Measurements from ENCODE around the gene IL1RAPL2. TPM values are rescaled to one million over a fixed set of nuclear protein-coding genes. Genes with fewer than 3 reads are reported as not detected.

The IL1RAPL2 gene
- total RNA-seq, 4 donors from 2014 or later: 0.16 TPM; not detected in 3

DNA sequence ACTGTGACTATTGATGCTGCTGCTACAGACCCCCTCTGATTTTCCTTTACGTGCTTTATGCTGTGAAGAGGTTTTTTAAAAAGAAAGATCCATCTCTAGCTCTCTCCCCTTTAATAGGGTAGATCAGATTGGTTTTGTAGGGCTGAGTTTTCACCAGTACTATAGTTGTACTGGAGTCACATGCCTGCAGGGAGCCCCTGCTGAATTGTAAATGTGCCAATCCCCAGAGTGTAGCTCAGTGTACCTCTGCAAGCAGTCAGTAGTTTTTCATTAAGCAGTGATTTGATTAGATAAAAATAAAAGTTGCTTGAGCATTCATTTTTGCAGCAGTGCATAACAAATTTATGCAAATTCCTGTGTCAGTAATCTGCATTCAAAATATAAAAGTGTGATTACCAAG is 179.2 kb downstream of the IL1RAPL2 start:
- no peak for DNase-seq
- no peak overlapping the region for H3K4me3 ChIP-seq
- no peak overlapping the region for H3K27ac ChIP-seq
- H3K27me3 ChIP-seq: no peaks in the 10 kb centered on the region
- TF ChIP-seq POLR2A (IDR thresholded peaks at IDR 0.05) (no peak), POLR2AphosphoS5 (IDR thresholded peaks at IDR 0.05) (no peak)
- TF ChIP-seq, protein P1, sequence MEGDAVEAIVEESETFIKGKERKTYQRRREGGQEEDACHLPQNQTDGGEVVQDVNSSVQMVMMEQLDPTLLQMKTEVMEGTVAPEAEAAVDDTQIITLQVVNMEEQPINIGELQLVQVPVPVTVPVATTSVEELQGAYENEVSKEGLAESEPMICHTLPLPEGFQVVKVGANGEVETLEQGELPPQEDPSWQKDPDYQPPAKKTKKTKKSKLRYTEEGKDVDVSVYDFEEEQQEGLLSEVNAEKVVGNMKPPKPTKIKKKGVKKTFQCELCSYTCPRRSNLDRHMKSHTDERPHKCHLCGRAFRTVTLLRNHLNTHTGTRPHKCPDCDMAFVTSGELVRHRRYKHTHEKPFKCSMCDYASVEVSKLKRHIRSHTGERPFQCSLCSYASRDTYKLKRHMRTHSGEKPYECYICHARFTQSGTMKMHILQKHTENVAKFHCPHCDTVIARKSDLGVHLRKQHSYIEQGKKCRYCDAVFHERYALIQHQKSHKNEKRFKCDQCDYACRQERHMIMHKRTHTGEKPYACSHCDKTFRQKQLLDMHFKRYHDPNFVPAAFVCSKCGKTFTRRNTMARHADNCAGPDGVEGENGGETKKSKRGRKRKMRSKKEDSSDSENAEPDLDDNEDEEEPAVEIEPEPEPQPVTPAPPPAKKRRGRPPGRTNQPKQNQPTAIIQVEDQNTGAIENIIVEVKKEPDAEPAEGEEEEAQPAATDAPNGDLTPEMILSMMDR (IDR thresholded peaks at IDR 0.05): no peak
- in situ Hi-C loops (cut with MboI; ENCODE audit: low pct_ligation_motif_present in 1 of 4, low pct_unique_long_range_greater_than_20kb in 1 of 4, low sequenced_read_pairs in 3 of 4) (no loop called here), intact Hi-C loops (cut with DNase I; ENCODE audit: low total_unique reads) (no loop called here)
- 53% methylated on average over 1 of the region's 1 CpG; no CpG with 5 or more reads in 1 of the 2 donors for WGBS, 2 donors (ENCODE audit: low coverage in 1 of 2)
- H3K9me3 ChIP-seq: no peaks in the 10 kb centered on the region
- H3K4me1 ChIP-seq: no peaks in the 10 kb centered on the region
- no peaks in the 10 kb centered on the region for H3K36me3 ChIP-seq

DNA sequence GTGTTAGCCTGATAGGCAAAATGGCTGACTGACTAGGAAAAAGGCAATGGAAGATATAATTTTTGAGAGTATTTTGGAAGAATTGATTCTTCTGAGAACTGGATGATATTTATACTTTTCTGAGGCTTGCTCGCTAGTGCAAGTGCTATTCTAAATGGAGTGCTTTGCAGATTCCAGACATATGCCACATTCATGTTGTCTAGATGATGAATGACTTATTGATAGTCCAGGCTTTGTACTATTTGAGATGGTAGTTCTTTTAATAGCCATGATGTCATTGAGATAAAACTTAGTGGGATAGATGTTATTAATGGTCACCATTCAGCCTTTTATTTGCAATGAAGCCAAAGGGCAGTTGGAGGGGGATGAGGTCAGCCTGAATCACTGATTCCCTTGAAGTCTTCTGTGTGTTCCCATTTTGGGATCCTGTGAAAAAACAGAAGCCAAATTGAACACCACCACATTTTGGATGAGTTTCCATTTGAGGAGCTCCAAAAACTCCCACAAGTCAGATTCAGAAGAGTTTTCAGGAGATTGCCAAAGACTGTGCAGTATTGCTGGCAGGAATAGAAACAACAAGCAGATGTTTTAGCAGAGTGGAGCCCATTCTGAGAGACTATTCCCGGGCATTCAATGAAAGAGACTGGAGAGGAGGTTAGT is 184.1 kb downstream of the IL1RAPL2 start:
- in situ Hi-C loops (cut with MboI; ENCODE audit: low pct_ligation_motif_present in 1 of 4, low pct_unique_long_range_greater_than_20kb in 1 of 4, low sequenced_read_pairs in 3 of 4) (no loop called here), intact Hi-C loops (cut with DNase I; ENCODE audit: low total_unique reads) (no loop called here)
- TF ChIP-seq POLR2A (IDR thresholded peaks at IDR 0.05): no peak
- TF ChIP-seq EP300 (IDR thresholded peaks at IDR 0.05; ENCODE audit: low read depth): no peak
- TF ChIP-seq, protein P1 (IDR thresholded peaks at IDR 0.05): no peak
- no peak for TF ChIP-seq POLR2AphosphoS5 (IDR thresholded peaks at IDR 0.05)
- H3K27me3 ChIP-seq: no peaks in the 10 kb centered on the region
- no peaks in the 10 kb centered on the region for H3K4me1 ChIP-seq
- WGBS, 2 donors (ENCODE audit: low coverage in 1 of 2): 56% methylated on average over 2 of the region's 2 CpGs; no CpG with 5 or more reads in 1 of the 2 donors
- no peak overlapping the region for H3K4me3 ChIP-seq
- H3K36me3 ChIP-seq: no peaks in the 10 kb centered on the region
- no peaks in the 10 kb centered on the region for H3K9me3 ChIP-seq
- no peak overlapping the region for H3K27ac ChIP-seq
- no peak for DNase-seq

GRCh38 chrX:104762641-104763040 is 196.6 kb downstream of the IL1RAPL2 start:
- no peak for TF ChIP-seq EP300 (IDR thresholded peaks at IDR 0.05; ENCODE audit: low read depth)
- H3K9me3 ChIP-seq: no peaks in the 10 kb centered on the region
- H3K27ac ChIP-seq: no peak overlapping the region
- in situ Hi-C loops (cut with MboI; ENCODE audit: low pct_ligation_motif_present in 1 of 4, low pct_unique_long_range_greater_than_20kb in 1 of 4, low sequenced_read_pairs in 3 of 4) (no loop called here), intact Hi-C loops (cut with DNase I; ENCODE audit: low total_unique reads) (no loop called here)
- H3K4me1 ChIP-seq: no peaks in the 10 kb centered on the region
- no peak for DNase-seq
- no peaks in the 10 kb centered on the region for H3K36me3 ChIP-seq
- H3K27me3 ChIP-seq: no peaks in the 10 kb centered on the region
- H3K4me3 ChIP-seq: no peak overlapping the region

DNA sequence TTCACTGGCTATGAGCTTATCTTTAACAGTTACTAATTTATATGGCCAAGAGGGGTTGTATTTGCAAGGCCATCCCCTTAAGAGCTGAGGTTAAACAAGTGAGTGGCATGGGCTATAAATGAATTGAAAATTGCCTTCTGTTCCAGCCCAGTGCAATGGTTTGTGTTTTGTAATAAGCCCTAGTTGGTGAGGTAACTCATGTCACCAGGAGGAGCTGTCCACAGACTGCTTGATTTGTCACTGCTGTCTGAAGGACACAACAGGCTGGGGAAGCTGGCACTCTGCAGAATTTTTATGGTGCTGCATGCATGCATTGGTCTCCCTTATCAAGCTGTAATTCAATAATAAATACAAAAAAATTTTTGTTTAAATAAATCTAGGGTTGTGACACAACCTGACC is 223.8 kb downstream of the IL1RAPL2 start:
- Histone ChIP-seq H3K4me3 (no peak overlapping the region), H3K36me3 (no peaks in the 10 kb centered on the region), H3K9me3 (no peaks in the 10 kb centered on the region), H3K27me3 (no peaks in the 10 kb centered on the region), H3K27ac (no peak overlapping the region), H3K4me1 (no peaks in the 10 kb centered on the region)
- TF ChIP-seq, protein P1 (IDR thresholded peaks at IDR 0.05): no peak
- TF ChIP-seq EP300 (IDR thresholded peaks at IDR 0.05; ENCODE audit: low read depth): no peak
- in situ Hi-C loops (cut with MboI; ENCODE audit: low pct_ligation_motif_present in 1 of 4, low pct_unique_long_range_greater_than_20kb in 1 of 4, low sequenced_read_pairs in 3 of 4) (no loop called here), intact Hi-C loops (cut with DNase I; ENCODE audit: low total_unique reads) (no loop called here)
- no peak for DNase-seq

DNA sequence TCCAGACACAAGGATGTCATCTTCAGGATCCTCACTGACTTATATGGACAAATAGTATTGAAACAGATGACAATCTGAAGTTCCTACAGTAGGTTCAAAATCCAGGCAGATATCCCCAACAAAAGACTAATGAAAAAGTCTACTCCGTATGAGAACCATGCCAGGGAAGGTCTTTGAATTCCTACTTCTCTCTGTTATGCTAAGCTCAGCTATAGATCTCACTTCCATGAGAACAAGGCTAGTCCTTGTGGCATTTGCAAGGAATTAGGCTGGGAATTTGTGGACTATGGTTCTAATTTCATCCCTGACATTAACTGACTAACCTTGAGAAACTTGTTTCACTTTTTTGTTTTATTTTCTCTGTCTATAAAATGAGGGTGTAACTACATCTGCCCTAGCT is 229.8 kb downstream of the IL1RAPL2 start:
- intact Hi-C loops (cut with DNase I; ENCODE audit: low total_unique reads): no loop called here
- Histone ChIP-seq H3K9me3 (no peaks in the 10 kb centered on the region), H3K27me3 (no peaks in the 10 kb centered on the region), H3K27ac (no peak overlapping the region), H3K4me1 (no peaks in the 10 kb centered on the region), H3K4me3 (no peak overlapping the region), H3K36me3 (no peaks in the 10 kb centered on the region)
- no peak for TF ChIP-seq POLR2A (IDR thresholded peaks at IDR 0.05)
- no peak for TF ChIP-seq EP300 (IDR thresholded peaks at IDR 0.05; ENCODE audit: low read depth)
- no peak for TF ChIP-seq POLR2AphosphoS5 (IDR thresholded peaks at IDR 0.05)
- TF ChIP-seq, protein P1 (IDR thresholded peaks at IDR 0.05): no peak
- no peak for DNase-seq
- WGBS, 2 donors (ENCODE audit: low coverage in 1 of 2): 20 to 60% methylated on average over 1 of the region's 1 CpG
- in situ Hi-C loops (cut with MboI; ENCODE audit: low pct_ligation_motif_present in 1 of 4, low pct_unique_long_range_greater_than_20kb in 1 of 4, low sequenced_read_pairs in 3 of 4): no loop called here

Measured in transverse colon (tissue), 4 donors.